GM10847 (cell line): ENCODE results near the gene RAB27B.

Source experiments
- POLR2A ChIP-seq: IDR thresholded peaks from 2 replicates; pipeline ENCODE4 v1.6.1; 2011; ENCODE audit not compliant: insufficient read length; ENCODE audit errors: extremely low read depth

RAB27B gene, protein sequence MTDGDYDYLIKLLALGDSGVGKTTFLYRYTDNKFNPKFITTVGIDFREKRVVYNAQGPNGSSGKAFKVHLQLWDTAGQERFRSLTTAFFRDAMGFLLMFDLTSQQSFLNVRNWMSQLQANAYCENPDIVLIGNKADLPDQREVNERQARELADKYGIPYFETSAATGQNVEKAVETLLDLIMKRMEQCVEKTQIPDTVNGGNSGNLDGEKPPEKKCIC

DNA sequence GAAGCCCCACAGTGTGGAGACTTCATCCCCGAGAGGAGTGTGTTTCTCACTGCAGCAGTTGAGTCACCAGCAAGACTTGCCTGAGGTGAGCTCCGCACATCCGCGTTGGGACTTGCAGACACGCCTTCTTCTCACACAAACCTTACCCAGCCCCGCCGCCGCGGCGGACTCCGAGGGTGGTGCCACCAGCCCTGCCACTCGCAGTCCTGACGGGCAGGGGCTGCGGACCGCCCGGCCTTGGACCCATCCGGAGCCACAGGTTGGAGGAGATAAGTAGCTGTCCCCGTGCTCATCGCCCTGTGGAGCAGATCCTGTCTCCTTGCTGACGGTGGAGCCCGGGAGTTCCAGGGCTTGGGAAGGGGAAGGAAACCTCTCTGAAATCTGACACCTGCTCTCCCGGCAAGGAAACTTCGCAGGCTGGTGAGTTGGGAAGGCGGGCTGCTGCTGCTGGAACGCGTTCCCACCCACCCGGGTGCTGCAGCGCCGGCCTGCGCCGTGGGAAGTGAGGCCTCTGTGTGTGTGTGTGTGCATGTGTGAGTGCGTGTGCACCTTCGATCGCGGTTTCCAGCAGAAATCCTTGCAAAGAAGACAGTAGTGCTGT, at the start of gene RAB27B:
Gene RAB27B, plus strand, starts transcription at position 197 of the 601 bp plus-strand sequence. CDS start 49,109 bp downstream, outside the sequence.
- TF ChIP-seq POLR2A, result no peak

DNA sequence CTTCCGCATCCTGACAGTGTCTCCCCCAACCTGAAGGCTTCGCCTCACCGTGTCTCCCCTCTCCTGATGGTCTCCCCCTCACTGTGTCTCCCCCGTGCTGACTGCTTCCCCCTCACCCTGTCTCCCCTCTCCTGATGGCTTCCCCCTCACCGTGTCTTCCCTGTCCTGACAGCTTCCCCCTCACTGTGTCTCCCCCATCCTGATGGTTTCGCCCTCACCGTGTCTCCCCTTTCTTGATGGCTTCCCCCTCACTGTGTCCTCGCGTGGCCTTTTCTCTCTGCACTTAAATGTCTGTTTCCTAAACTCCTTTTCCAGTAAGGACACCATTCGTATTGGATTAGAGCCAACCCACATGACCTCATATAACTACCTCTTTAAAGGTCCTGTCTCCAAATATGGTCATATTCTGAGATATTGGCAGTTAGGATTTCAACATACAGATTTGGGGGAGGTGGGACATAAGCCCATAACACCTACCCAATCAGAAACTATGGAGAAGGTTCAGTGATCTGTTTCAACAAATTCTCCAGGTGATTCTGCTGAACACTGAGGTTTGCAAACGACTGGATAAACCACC, 47.9 kb upstream of the RAB27B start:
- no peak for TF ChIP-seq POLR2A

DNA sequence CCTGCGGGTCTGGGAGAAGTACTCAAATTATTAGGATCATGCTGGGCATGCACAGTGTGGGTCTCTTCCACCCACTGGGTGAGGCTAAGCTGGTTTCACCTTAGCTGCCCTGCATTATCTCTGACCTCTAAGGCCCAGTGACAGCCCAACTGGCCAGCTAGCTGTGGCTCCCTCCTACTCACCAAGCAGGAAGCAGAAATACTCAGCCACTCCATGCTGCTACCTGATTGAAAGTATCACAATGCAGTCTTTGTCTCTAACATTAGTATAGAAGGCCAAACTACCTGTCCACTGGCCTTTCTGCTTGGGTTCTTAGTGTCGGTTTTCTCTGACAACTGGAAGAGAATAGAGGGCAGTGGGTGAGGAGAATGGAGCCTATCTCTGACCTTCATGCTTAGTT, 47.3 kb upstream of the RAB27B start:
- no peak for TF ChIP-seq POLR2A

DNA sequence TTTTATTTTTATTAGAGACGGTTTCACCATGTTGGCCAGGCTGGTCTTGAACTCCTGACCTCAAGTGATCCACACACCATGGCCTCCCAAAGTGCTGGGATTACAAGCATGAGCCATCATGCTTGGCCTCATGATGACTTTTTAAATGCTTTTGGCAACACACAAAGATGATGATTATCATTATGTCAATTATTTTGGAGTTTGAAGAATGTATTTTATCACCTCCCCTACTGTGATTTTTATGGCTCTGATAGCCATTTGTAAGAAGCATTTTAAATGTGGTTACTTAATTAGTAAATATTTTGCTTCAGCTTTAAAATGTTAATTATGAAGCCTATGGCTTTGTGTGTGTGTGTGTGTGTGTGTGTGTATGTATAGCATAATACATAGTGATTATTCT, 45.1 kb upstream of the RAB27B start:
- TF ChIP-seq POLR2A, result no peak

DNA sequence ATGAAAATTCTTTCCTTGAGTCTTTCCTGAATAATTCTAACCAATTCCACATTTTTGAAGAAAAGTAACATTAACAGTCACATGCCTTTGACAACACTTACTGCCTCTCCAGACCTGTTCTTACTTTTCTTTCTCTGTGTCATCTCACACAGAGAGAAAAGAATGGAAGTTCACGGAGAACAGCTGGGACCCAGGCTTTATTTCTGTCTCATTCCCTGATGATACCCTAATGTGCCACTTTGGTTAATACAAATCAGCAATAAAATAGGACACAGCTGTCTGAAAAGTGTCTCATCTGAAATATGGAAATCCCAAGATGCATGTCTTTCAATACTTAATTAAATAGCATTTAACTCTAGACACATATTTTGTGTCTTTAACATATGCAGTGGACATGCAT, 42.1 kb upstream of the RAB27B start:
- no peak for TF ChIP-seq POLR2A

DNA sequence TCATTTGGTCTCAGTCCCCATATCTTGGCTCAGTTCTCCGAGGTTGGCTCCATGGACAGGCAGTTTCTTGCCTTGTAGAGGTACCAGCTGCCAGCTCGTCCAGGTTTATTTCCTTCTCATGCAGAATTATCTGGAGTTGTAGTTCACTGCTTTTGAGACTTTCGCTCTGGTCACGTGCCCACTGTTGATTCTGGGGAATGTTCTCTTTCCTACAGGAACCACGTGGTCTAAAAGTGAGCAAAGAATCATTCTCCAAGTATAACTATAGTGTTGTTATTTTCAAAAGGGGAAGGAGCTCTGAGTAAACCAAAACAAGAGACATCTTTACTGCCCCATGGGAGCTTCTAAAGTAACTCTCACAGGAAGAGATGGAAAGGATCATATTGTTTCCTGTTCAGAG, 41.2 kb upstream of the RAB27B start:
- TF ChIP-seq POLR2A, result no peak

DNA sequence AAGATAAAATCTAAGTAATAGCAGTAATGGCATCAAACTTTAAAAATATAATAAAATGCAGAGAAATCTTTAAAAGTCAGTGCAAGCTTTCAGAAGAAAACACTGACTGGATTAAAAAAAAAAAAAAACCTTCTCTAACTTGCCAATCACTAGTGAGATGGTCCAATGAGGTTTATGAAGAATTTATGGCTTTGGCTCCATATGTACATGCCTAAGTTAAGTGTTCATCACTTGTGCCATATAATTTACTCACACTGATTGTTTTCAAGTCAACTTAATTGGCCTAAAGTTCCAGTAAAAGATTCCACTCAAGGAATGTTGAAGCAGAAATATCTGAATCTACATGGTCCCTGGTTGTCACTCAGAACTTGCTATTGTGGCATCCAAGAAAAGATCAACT, 40.7 kb upstream of the RAB27B start:
- no peak for TF ChIP-seq POLR2A

DNA sequence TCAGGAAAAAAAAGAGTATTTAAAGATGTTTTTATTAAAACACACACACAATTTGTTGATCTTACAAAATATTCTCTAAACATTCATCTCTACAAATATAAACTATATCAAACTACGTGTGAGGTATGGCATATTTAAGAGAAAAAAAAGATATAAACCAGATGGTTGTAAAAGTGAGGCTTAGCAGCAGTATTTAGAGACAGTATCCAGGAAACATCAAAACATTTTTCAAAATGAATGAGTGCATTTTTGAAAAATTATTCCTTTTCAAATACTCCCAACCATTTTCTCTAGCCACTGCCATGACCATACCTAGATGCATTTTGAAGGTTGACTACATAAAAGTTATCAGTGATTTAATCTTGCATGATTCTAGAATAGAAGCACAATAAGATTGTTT, 38.2 kb upstream of the RAB27B start:
- no peak for TF ChIP-seq POLR2A

DNA sequence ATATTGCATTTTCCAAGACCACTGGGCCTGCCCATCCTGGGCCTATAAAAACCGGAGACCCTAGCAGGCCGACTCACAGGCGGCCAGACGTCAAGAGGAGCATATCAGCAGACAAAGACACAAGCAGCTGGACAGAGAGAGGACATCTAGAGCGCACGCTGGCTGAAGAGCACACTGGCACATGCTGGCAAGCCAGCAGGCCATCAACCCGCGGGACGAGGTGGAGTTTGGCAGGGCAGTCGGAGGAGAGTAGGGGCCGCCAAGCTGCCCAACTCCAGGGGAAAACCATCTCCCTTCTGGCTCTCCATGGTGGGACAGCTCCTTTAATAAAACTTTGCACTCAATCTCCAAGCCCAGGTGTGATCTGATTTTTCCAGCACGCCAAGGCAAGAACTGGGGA, 36.6 kb upstream of the RAB27B start:
- TF ChIP-seq POLR2A, result no peak

DNA sequence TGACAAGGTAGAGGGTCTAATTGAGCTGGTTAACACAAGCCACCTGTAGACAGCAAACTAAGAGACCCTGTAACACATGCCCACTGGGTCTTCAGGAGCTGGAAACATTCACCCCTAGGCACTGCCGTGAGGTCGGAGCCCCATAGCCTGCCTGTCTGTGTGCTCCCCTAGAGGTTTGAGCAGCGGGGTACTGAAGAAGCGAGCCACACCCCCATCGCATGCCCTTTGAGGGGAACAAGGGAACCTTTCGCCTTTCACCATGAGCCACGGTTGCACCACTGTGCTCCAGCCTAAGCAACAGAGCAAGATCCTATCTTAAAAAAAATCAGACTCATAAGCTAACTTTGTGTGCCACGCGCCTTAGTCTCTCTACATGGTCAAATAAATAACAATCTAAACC, 36.2 kb upstream of the RAB27B start:
- TF ChIP-seq POLR2A, result no peak

DNA sequence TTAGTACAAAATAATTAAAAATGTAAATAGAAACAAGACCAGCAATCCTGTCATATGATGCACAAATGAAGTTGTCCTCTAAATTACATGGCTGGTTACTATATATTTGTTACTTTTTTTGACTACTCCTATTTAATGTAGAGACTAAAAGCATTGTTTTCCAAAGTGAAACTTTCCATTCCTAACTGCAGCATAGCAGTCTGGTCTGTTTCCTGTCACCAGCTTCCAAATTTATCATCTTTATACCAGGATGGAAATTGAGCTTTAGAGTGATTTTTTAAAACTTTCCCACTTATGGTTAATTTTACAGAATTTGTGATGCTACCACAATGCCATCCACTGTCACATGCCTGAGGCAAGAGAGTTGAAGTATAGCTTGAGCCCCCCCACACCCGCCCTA, 33.5 kb upstream of the RAB27B start:
- TF ChIP-seq POLR2A, result no peak

DNA sequence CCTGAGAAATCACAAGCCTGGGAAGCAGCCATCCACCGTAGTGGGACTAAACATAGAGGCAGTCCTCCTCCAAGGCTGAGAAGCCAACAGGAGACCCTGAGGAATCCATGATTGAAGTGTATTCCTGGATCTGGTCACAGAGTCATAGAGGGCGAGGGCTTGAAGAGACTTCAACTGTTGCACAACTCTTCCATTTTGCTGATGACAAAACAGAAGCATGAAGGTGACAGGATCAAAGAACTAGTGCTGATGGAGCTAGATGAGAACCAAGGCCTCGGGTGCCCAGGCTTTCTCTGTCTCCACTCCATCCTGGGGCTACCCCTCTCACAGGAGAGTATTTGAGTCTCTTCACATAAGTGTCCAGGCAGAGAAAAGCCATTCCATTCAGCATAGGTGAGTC, 30.1 kb upstream of the RAB27B start:
- TF ChIP-seq POLR2A, result no peak

DNA sequence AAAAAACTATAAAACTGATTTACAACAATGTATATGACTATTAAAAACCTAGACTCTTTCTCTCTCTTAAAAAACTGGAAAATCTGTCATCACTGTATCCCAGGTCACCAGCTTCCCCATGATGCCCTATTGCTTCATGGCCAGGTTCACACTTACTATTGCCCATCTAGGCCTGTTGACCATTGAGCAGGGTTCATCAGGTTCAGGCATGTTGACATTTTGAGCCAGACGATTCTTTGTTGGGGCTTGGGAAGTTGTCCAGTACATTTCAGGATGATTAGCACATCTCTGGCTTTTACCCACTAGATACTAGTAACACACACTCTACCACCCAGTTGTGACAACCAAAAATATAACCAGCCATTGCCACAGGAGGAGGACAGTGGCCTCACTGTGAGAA, 26.9 kb upstream of the RAB27B start:
- TF ChIP-seq POLR2A, result no peak

DNA sequence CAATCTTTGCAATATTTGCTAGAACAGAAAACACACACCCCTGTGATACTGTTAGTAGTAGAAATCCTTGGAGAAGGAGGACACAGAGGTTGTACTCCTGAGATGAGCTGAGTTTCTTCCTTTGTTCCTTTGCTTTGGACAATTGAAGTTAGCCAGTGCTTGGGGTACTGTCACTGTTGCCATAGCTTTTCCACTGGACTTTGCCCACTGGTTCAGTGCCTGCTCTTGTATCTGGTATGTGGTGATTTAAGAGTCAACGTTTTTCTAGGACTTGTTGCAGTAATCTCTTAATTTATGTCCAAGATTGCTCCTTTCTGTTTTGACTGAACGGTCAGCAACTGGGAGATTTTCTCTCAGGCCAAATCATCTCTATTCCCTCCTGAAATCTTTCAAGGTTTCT, 26.1 kb upstream of the RAB27B start:
- no peak for TF ChIP-seq POLR2A

DNA sequence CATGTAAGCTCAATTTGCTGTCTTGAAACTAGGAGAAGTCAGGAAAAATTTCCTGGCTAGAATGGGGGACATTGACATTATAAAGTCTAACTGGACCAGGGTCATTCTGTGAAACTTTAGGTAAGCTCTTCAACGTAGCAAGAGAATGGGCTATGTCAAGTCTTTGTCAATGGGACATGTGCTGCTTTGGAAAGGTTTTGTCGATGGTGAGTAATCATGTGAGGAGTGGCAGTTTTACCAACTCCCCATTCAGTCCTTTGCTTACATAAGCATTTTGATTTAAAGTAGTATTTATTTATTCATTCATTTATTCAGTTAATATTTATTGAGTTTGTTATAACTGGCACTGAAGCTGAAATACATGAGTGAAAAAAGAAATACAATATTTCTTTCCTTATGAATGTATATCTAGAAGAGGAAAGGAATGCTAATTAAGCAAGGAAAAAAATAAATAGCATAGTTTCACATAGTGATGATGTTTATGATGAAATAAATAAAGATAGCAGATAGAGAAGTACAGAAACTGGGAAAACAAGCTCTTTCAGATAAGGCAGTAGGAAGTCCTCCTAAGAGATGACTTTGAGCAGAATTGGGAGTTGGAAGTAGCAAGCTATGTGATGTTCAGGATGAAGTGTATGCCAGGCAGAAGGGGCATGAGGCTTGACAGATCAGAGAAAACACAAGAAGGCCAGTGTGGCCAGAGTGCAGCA, 25.4 kb upstream of the RAB27B start:
- no peak for TF ChIP-seq POLR2A
